ENCODE results near the gene TMSB15C.
"Not testable (repeated sequence)": the region's sequence is repeated elsewhere in the genome, so short reads cannot be mapped to it uniquely, and the experiment has no call there.

Gene TMSB15C

GRCh38 chrX:104085919-104086318 is 9.9 kb upstream of the TMSB15C start:
- Histone ChIP-seq H3K27me3 (ENCODE audit: insufficient read depth, low read length) (peaks cover 2% of the 10 kb centered on the region), H3K36me3 (ENCODE audit: insufficient read depth, low read length) (no peaks in the 10 kb centered on the region), H3K4me1 (ENCODE audit: insufficient read depth, low read length) (no peaks in the 10 kb centered on the region), H3K9me3 (ENCODE audit: low read length) (no peaks in the 10 kb centered on the region), H3K4me3 (ENCODE audit: low read length) (no peak overlapping the region), H2AFZ (ENCODE audit: low read depth, low read length) (no peak overlapping the region)

GRCh38 chrX:104085477-104085876 is 9.4 kb upstream of the TMSB15C start:
- H3K4me1 ChIP-seq (ENCODE audit: insufficient read depth, low read length): no peaks in the 10 kb centered on the region
- H2AFZ ChIP-seq (ENCODE audit: low read depth, low read length): no peak overlapping the region
- H3K4me3 ChIP-seq (ENCODE audit: low read length): no peak overlapping the region
- no peaks in the 10 kb centered on the region for H3K9me3 ChIP-seq (ENCODE audit: low read length)
- peaks cover 2% of the 10 kb centered on the region for H3K27me3 ChIP-seq (ENCODE audit: insufficient read depth, low read length)
- no peaks in the 10 kb centered on the region for H3K36me3 ChIP-seq (ENCODE audit: insufficient read depth, low read length)

- H3K4me1 ChIP-seq (ENCODE audit: insufficient read depth, low read length): no peaks in the 10 kb centered on the region
- H3K36me3 ChIP-seq (ENCODE audit: insufficient read depth, low read length): no peaks in the 10 kb centered on the region
- H3K9me3 ChIP-seq (ENCODE audit: low read length): no peaks in the 10 kb centered on the region
- no peak overlapping the region for H2AFZ ChIP-seq (ENCODE audit: low read depth, low read length)
- peaks cover 1% of the 10 kb centered on the region for H3K27me3 ChIP-seq (ENCODE audit: insufficient read depth, low read length)
- H3K4me3 ChIP-seq (ENCODE audit: low read length): no peak overlapping the region
These were observed 8.7 kb upstream of the TMSB15C start for GRCh38 chrX:104084534-104085277.

GRCh38 chrX:104084063-104084462 is 8.0 kb upstream of the TMSB15C start:
- Histone ChIP-seq H3K36me3 (ENCODE audit: insufficient read depth, low read length) (no peaks in the 10 kb centered on the region), H3K4me3 (ENCODE audit: low read length) (no peak overlapping the region), H2AFZ (ENCODE audit: low read depth, low read length) (no peak overlapping the region), H3K4me1 (ENCODE audit: insufficient read depth, low read length) (no peaks in the 10 kb centered on the region), H3K27me3 (ENCODE audit: insufficient read depth, low read length) (no peaks in the 10 kb centered on the region), H3K9me3 (ENCODE audit: low read length) (no peaks in the 10 kb centered on the region)

GRCh38 chrX:104077854-104078253 is 1.8 kb upstream of the TMSB15C start:
- not testable (repeated sequence) for H3K4me1 ChIP-seq (ENCODE audit: insufficient read depth, low read length); H3K9me3 ChIP-seq (ENCODE audit: low read length); H3K4me3 ChIP-seq (ENCODE audit: low read length); H3K27me3 ChIP-seq (ENCODE audit: insufficient read depth, low read length); H2AFZ ChIP-seq (ENCODE audit: low read depth, low read length); H3K36me3 ChIP-seq (ENCODE audit: insufficient read depth, low read length)

GRCh38 chrX:104062636-104063035 is 13.4 kb downstream of the TMSB15C start:
- H2AFZ ChIP-seq (ENCODE audit: low read depth, low read length); H3K4me1 ChIP-seq (ENCODE audit: insufficient read depth, low read length); H3K4me3 ChIP-seq (ENCODE audit: low read length); H3K36me3 ChIP-seq (ENCODE audit: insufficient read depth, low read length); H3K9me3 ChIP-seq (ENCODE audit: low read length); H3K27me3 ChIP-seq (ENCODE audit: insufficient read depth, low read length): not testable (repeated sequence)

- not testable (repeated sequence) for H3K27me3 ChIP-seq (ENCODE audit: insufficient read depth, low read length); H3K36me3 ChIP-seq (ENCODE audit: insufficient read depth, low read length); H2AFZ ChIP-seq (ENCODE audit: low read depth, low read length); H3K4me1 ChIP-seq (ENCODE audit: insufficient read depth, low read length); H3K4me3 ChIP-seq (ENCODE audit: low read length); H3K9me3 ChIP-seq (ENCODE audit: low read length)
These were observed 21.1 kb downstream of the TMSB15C start for GRCh38 chrX:104054956-104055355.

GRCh38 chrX:104047171-104047570 is 28.9 kb downstream of the TMSB15C start:
- Histone ChIP-seq H2AFZ (ENCODE audit: low read depth, low read length) (no peak overlapping the region), H3K4me3 (ENCODE audit: low read length) (no peak overlapping the region), H3K36me3 (ENCODE audit: insufficient read depth, low read length) (no peaks in the 10 kb centered on the region), H3K9me3 (ENCODE audit: low read length) (no peaks in the 10 kb centered on the region), H3K4me1 (ENCODE audit: insufficient read depth, low read length) (no peaks in the 10 kb centered on the region), H3K27me3 (ENCODE audit: insufficient read depth, low read length) (no peaks in the 10 kb centered on the region)

- Histone ChIP-seq H3K36me3 (ENCODE audit: insufficient read depth, low read length) (no peaks in the 10 kb centered on the region), H3K4me1 (ENCODE audit: insufficient read depth, low read length) (no peaks in the 10 kb centered on the region), H3K4me3 (ENCODE audit: low read length) (no peak overlapping the region), H2AFZ (ENCODE audit: low read depth, low read length) (no peak overlapping the region), H3K27me3 (ENCODE audit: insufficient read depth, low read length) (no peaks in the 10 kb centered on the region), H3K9me3 (ENCODE audit: low read length) (no peaks in the 10 kb centered on the region)
These were observed 30.4 kb downstream of the TMSB15C start for GRCh38 chrX:104045642-104046041.

- H3K4me3 ChIP-seq (ENCODE audit: low read length): no peak overlapping the region
- no peaks in the 10 kb centered on the region for H3K9me3 ChIP-seq (ENCODE audit: low read length)
- no peaks in the 10 kb centered on the region for H3K4me1 ChIP-seq (ENCODE audit: insufficient read depth, low read length)
- H3K27me3 ChIP-seq (ENCODE audit: insufficient read depth, low read length): peaks cover 2% of the 10 kb centered on the region
- H2AFZ ChIP-seq (ENCODE audit: low read depth, low read length): no peak overlapping the region
- no peaks in the 10 kb centered on the region for H3K36me3 ChIP-seq (ENCODE audit: insufficient read depth, low read length)
These were observed 35.0 kb downstream of the TMSB15C start for GRCh38 chrX:104041003-104041402.

- Histone ChIP-seq H3K36me3 (ENCODE audit: insufficient read depth, low read length) (no peaks in the 10 kb centered on the region), H2AFZ (ENCODE audit: low read depth, low read length) (no peak within 1 kb of the TSS), H3K9me3 (ENCODE audit: low read length) (no peaks in the 10 kb centered on the region), H3K27me3 (ENCODE audit: insufficient read depth, low read length) (peaks cover 2% of the 10 kb centered on the region), H3K4me1 (ENCODE audit: insufficient read depth, low read length) (no peaks in the 10 kb centered on the region), H3K4me3 (ENCODE audit: low read length) (no peak within 1 kb of the TSS)
These were observed 36.1 kb downstream of the TMSB15C start, which contains the start of gene H2BW2 for GRCh38 chrX:104039689-104040505. Gene H2BW2 (plus strand): TSS chrX:104039956. CDS start chrX:104039995, 39 bp downstream.
